ENCODE measurements around the gene CAPN2.

Gene CAPN2

DNA sequence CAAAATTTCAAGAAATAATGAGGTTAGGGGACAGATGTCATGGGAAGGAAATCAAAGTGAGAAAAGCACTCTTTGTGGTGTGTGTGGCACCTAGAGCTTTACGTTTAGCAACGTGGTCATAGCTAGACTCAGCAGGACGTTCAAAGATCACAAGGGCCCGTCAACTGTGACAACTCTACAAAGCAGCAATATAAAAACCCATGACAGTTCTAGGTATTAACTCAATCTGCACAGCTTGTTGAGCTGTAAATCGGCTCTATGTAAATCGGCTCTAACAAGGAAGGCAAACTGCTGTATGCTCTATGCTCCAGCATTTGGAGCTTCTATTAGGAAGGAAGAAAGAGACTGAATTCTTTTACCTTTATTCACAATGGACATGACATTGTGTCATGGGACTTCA lies 68.6 kb downstream of the CAPN2 start:
- TF ChIP-seq CSDC2 (CRISPR knock-in tag; IDR thresholded peaks at IDR 0.05) (no peak), RARB (CRISPR knock-in tag; IDR thresholded peaks at IDR 0.05) (no peak), ARNTL (CRISPR knock-in tag; IDR thresholded peaks at IDR 0.05; ENCODE audit: borderline replicate concordance, low read depth) (no peak), GLIS3 (CRISPR knock-in tag; IDR thresholded peaks at IDR 0.05) (no peak), ZC3H10 (CRISPR knock-in tag; IDR thresholded peaks at IDR 0.05) (no peak), ZNF8 (CRISPR knock-in tag; IDR thresholded peaks at IDR 0.05) (no peak), TCF4 (CRISPR knock-in tag; IDR thresholded peaks at IDR 0.05; ENCODE audit: borderline replicate concordance) (no peak), ISL1 (CRISPR knock-in tag; IDR thresholded peaks at IDR 0.05) (no peak), BACH2 (CRISPR knock-in tag; IDR thresholded peaks at IDR 0.05; ENCODE audit: borderline replicate concordance) (no peak), ESRRG (CRISPR knock-in tag; IDR thresholded peaks at IDR 0.05) (no peak), ZNF565 (CRISPR knock-in tag; conservative IDR thresholded peaks at IDR 0.05; ENCODE audit: low read depth) (no peak), ZNF70 (CRISPR knock-in tag; IDR thresholded peaks at IDR 0.05) (no peak), TOX (CRISPR knock-in tag; IDR thresholded peaks at IDR 0.05; ENCODE audit: borderline replicate concordance) (no peak), ZFP3 (CRISPR knock-in tag; IDR thresholded peaks at IDR 0.05) (no peak), ZFP30 (CRISPR knock-in tag; IDR thresholded peaks at IDR 0.05) (no peak), PPARA (CRISPR knock-in tag; IDR thresholded peaks at IDR 0.05; ENCODE audit: borderline replicate concordance) (no peak)
- TF ChIP-seq, protein P1, sequence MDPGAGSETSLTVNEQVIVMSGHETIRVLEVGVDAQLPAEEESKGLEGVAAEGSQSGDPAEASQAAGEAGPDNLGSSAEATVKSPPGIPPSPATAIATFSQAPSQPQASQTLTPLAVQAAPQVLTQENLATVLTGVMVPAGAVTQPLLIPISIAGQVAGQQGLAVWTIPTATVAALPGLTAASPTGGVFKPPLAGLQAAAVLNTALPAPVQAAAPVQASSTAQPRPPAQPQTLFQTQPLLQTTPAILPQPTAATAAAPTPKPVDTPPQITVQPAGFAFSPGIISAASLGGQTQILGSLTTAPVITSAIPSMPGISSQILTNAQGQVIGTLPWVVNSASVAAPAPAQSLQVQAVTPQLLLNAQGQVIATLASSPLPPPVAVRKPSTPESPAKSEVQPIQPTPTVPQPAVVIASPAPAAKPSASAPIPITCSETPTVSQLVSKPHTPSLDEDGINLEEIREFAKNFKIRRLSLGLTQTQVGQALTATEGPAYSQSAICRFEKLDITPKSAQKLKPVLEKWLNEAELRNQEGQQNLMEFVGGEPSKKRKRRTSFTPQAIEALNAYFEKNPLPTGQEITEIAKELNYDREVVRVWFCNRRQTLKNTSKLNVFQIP (CRISPR knock-in tag; IDR thresholded peaks at IDR 0.05; ENCODE audit: borderline replicate concordance, low read depth) = no peak
- TF ChIP-seq, protein P2, sequence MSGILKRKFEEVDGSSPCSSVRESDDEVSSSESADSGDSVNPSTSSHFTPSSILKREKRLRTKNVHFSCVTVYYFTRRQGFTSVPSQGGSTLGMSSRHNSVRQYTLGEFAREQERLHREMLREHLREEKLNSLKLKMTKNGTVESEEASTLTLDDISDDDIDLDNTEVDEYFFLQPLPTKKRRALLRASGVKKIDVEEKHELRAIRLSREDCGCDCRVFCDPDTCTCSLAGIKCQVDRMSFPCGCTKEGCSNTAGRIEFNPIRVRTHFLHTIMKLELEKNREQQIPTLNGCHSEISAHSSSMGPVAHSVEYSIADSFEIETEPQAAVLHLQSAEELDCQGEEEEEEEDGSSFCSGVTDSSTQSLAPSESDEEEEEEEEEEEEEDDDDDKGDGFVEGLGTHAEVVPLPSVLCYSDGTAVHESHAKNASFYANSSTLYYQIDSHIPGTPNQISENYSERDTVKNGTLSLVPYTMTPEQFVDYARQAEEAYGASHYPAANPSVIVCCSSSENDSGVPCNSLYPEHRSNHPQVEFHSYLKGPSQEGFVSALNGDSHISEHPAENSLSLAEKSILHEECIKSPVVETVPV (CRISPR knock-in tag; IDR thresholded peaks at IDR 0.05) = no peak
- TF ChIP-seq, protein P3, sequence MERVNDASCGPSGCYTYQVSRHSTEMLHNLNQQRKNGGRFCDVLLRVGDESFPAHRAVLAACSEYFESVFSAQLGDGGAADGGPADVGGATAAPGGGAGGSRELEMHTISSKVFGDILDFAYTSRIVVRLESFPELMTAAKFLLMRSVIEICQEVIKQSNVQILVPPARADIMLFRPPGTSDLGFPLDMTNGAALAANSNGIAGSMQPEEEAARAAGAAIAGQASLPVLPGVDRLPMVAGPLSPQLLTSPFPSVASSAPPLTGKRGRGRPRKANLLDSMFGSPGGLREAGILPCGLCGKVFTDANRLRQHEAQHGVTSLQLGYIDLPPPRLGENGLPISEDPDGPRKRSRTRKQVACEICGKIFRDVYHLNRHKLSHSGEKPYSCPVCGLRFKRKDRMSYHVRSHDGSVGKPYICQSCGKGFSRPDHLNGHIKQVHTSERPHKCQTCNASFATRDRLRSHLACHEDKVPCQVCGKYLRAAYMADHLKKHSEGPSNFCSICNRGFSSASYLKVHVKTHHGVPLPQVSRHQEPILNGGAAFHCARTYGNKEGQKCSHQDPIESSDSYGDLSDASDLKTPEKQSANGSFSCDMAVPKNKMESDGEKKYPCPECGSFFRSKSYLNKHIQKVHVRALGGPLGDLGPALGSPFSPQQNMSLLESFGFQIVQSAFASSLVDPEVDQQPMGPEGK (CRISPR knock-in tag; IDR thresholded peaks at IDR 0.05; ENCODE audit: borderline replicate concordance) = no peak
- TF ChIP-seq, protein P4, sequence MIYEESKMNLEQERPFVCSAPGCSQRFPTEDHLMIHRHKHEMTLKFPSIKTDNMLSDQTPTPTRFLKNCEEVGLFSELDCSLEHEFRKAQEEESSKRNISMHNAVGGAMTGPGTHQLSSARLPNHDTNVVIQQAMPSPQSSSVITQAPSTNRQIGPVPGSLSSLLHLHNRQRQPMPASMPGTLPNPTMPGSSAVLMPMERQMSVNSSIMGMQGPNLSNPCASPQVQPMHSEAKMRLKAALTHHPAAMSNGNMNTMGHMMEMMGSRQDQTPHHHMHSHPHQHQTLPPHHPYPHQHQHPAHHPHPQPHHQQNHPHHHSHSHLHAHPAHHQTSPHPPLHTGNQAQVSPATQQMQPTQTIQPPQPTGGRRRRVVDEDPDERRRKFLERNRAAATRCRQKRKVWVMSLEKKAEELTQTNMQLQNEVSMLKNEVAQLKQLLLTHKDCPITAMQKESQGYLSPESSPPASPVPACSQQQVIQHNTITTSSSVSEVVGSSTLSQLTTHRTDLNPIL (CRISPR knock-in tag; IDR thresholded peaks at IDR 0.05; ENCODE audit: low read depth) = no peak
- no peak for ATAC-seq

DNA sequence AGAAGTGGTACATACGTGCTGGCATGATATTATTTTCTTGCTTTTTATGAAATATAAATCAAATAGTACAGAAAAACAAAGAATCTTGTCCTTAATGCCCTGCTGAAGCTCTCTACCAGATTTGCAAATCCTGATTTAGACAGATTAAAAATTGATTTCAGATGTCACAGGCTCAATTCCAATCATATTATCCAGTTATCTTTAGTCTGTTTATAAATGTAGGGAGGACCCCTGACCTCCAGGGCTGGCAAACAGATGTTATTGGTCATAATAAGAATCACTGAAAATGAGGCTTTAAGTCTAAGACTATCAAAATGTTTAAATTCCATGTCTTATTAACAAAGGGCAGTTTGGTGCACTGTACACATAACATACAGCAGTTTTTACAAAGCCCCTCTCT lies 71.3 kb downstream of the CAPN2 start:
- no peak for ATAC-seq
- TF ChIP-seq RARB (CRISPR knock-in tag; IDR thresholded peaks at IDR 0.05) (no peak), GLIS3 (CRISPR knock-in tag; IDR thresholded peaks at IDR 0.05) (no peak), BACH2 (CRISPR knock-in tag; IDR thresholded peaks at IDR 0.05; ENCODE audit: borderline replicate concordance) (no peak), ZC3H10 (CRISPR knock-in tag; IDR thresholded peaks at IDR 0.05) (no peak), OSR1 (CRISPR knock-in tag; IDR thresholded peaks at IDR 0.05) (no peak), ISL1 (CRISPR knock-in tag; IDR thresholded peaks at IDR 0.05) (no peak), ZNF565 (CRISPR knock-in tag; conservative IDR thresholded peaks at IDR 0.05; ENCODE audit: low read depth) (no peak), ZNF70 (CRISPR knock-in tag; IDR thresholded peaks at IDR 0.05) (no peak), ZFP30 (CRISPR knock-in tag; IDR thresholded peaks at IDR 0.05) (no peak), PPARA (CRISPR knock-in tag; IDR thresholded peaks at IDR 0.05; ENCODE audit: borderline replicate concordance) (no peak), SNAI2 (CRISPR knock-in tag; IDR thresholded peaks at IDR 0.05) (no peak), ZNF8 (CRISPR knock-in tag; IDR thresholded peaks at IDR 0.05) (no peak), ARNTL (CRISPR knock-in tag; IDR thresholded peaks at IDR 0.05; ENCODE audit: borderline replicate concordance, low read depth) (no peak), ESRRG (CRISPR knock-in tag; IDR thresholded peaks at IDR 0.05) (no peak), ZFP3 (CRISPR knock-in tag; IDR thresholded peaks at IDR 0.05) (no peak), CSDC2 (CRISPR knock-in tag; IDR thresholded peaks at IDR 0.05) (no peak)
- TF ChIP-seq, protein P4 (CRISPR knock-in tag; IDR thresholded peaks at IDR 0.05; ENCODE audit: low read depth) = no peak
- TF ChIP-seq, protein P3 (CRISPR knock-in tag; IDR thresholded peaks at IDR 0.05; ENCODE audit: borderline replicate concordance) = no peak
- TF ChIP-seq, protein P2 (CRISPR knock-in tag; IDR thresholded peaks at IDR 0.05) = no peak
- TF ChIP-seq, protein P1 (CRISPR knock-in tag; IDR thresholded peaks at IDR 0.05; ENCODE audit: borderline replicate concordance, low read depth) = no peak

Data from SK-N-SH treated with all-trans-retinoic acid at 6 μM for 48 hours (cell line).